ENCODE results near the gene NOTO.

Gene NOTO

DNA sequence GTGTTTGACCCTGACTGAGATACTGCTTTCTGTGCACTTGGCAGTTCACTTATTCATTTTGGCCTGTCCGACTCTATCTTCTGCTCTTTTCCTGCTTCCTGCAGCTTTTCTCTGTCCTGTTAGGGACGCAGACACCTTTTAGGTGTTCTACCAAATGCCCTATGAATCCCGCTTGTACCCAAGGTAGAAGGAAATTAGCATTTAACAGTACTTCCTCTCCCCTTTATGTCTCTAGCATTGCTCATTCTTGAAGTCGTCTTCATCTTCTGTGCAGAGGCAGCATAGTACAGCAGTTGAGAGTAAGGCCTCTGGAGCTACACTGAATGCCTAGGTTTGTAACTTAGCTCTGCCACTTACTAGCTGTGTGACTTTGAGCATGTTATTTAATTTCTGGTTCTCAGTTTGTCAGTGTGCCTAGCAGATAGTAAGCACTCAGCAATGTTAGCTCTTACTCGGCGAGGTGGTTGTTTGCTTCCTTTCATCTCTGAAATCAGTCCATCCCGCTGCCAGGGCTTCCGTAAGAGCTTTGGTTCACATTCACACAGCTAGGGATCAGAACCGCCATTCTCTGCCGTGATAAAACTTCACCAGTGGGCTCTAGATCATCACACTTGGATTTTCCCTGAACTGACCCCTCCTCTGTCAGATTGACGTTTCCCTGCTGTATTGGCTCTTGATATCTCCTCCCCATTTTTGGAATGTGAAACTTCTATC lies 33.1 kb downstream of the NOTO start:
- no peak for FAIRE-seq

DNA sequence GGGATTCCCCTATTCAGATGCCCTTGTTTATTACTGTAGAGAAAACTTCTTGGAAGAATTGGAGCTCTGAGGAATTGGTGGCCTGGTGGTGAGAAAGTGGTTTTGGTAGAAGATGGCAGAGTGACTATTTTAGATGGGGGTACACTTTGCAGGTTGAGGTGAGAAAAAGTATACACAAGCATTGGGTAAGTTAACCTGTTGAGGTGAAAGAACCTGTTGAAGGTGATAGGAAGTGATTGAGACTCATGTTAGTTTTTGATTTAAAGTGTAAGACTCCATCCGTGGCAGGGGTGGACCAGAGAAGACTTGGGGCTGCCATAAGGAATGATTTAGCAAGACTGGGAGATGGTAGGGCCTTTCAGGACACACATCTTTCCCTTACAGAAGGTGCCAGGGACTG lies 34.8 kb downstream of the NOTO start:
- no peak for FAIRE-seq

DNA sequence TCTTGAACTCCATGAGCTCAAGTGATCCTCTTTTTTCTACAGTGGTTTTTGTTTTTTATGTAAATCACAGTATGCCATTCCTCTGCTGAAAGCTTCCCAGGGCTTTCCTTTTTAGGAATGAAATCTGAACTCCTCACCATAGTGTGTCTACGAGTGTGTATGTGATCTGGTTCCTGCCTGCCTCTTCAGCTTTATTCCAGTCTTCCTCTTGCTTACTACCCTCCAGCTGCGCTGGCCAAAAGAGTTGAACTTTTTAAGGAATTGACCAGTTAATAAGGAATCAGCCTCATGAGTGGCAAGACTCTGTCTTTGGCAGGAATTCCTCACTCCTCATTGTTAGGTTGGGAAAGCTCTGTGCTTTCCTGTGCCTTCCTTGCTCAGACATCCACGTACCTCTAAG lies 35.8 kb downstream of the NOTO start:
- no peak for FAIRE-seq

DNA sequence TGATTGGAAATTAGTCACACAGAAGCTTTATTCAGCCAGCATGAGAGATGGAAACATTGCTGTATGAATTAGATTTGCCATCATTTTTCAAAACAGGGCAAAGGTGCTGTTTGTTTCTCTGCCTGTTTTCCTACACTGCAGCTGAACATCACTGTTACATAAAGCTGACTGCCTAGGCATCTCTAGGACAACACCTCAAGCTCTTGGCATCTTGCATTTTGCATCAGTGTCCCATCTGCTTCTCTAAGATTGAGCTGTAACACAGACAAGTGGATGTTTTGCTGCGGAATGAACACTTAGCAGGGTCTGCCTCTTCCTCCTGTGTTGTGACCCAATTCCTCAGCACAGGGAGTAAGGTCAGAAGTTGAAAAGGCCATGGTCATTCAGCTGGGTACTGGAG lies 36.6 kb downstream of the NOTO start:
- no peak for FAIRE-seq

DNA sequence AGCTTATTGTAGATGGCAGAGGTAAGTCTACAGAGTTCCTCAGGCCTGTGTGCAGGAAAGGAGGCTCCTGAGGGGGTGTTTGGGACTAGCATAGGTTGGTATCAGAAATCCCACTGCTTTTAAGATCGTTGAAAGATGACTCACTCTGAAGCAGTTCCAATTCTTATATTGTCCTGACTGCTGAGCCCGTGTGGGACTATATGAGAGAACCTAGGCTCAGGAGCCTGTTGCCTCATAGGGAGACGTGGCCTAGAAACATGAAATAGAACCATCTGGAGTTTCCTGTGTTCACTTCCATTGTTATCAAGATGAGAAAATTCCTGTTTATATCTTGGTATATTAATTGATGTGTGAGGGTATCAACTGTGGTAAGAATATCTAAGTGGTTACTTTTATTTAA lies 37.4 kb downstream of the NOTO start:
- FAIRE-seq = no peak

DNA sequence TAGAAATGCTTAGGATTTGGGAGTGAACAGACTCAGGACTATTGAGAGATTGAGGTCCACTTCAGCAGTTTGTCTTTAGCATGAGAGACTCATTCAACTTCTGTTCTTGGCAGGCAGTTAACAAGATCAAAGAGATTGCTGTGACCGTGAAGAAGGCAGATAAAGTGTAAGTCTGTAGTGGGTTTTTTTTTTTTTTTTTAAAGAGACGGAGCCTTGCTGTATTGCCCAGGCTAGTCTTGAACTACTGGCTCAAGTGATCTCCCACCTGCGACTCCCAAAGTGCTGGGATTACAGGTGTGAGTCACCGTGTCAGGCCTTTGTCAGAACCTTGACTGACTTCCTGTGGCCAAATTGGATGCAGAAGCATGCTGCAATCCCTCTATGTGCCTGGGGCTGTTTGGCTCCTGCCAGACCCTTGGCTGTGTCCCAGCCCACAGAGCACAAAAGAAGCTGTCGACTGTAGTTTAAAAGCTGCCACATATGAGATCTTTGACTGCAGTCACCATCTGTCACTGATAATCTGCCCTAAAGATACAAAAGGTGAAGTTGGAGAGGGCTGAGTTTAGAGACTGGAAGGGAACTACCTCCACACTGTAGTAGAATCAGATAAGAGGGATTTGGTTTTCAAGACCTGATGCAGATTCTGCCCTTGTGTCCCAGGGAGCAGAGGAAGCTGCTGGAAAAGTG lies 41.7 kb downstream of the NOTO start:
- FAIRE-seq = no peak

DNA sequence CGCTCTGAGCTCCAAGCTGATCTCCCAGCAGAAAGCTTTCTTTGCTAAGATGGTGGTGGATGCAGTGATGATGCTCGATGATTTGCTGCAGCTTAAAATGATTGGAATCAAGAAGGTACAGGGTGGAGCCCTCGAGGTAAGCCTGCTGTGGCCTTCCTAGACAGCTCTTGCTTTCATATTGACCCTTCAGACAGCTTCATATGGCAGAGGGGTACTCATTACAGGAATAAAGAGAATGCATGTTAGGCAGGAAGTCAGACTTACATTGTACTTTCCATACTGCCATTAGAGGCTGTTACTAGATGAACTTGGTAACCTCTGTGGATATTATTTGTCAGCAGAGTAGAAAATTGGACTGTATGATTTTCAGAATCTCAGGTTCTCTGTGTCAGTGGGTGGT lies 42.2 kb downstream of the NOTO start:
- FAIRE-seq = no peak

DNA sequence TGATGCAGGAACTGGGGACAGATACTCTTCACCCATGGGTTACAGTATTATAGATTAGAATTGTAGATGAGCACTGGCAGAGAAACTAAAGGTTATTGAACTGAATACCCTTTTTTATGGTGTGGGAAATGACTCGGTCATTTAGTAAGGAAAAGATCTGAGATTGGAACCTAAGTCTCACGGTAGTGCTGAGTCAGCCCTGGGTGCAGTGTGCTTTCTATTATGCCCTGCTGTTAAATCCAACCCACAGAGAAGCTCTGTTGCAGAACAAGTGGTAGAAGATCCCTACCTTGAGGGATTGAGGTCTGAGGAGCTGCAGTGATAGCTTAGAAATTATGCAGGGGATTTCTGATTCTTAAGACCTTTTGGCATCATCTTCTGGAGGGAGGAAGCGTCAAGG lies 44.5 kb downstream of the NOTO start:
- FAIRE-seq = no peak

DNA sequence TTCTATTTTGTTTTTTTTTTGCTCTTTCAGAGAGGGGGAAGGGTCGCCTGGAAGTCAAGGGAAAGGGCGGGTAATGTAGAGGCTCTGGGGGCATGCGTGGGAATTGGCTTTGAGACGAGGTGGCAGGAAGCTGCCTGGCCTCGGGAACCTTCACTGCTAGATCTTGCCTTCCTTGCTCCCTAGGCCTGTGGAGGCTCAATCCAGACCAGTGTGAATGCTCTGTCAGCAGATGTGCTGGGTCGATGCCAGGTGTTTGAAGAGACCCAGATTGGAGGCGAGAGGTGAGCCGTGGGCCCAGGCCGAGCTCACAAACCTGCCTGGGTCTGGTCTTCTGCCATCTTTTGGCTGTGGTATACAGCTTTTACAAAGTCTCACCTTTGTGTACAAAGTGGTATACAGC lies 47.3 kb downstream of the NOTO start:
- FAIRE-seq = no peak

DNA sequence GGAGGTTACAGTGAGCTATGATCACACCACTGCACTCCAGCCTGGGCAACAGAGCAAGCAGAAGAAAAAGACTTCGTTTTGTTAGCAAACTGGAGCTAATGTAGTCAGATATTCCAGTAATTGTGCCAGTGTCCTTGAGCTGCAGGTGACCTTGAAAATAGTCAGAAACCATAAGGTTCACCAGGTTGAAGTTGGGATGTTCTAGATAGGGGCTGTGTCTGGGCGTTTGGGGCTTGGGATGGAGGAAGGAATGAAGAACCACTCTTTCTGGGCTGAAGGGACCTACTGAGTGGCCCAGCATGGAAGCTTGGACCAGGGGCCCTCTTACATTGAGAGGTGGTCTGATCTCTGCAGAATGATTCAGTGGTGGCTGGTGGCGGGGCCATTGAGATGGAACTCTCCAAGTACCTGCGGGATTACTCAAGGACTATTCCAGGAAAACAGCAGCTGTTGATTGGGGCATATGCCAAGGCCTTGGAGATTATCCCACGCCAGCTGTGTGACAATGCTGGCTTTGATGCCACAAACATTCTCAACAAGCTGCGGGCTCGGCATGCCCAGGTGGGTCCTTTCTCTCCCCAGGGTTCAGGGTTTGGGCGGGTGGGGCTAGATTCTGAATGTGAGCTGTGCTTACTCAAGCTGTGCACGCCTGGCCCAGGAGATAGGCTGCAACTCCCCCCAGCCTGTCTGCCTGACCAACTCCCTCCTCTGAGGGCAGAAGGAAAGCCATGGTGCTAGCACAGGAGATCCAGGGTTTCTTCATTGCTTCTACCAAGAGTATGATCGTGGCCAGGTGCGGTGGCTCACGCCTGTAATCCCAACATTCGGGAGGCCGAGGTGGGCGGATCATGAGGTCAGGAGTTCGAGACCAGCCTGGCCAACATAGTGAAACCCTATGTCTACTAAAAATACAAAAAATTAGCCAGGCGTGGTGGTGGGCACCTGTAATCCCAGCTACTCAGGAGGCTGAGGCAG lies 48.8 kb downstream of the NOTO start:
- FAIRE-seq = no peak

DNA sequence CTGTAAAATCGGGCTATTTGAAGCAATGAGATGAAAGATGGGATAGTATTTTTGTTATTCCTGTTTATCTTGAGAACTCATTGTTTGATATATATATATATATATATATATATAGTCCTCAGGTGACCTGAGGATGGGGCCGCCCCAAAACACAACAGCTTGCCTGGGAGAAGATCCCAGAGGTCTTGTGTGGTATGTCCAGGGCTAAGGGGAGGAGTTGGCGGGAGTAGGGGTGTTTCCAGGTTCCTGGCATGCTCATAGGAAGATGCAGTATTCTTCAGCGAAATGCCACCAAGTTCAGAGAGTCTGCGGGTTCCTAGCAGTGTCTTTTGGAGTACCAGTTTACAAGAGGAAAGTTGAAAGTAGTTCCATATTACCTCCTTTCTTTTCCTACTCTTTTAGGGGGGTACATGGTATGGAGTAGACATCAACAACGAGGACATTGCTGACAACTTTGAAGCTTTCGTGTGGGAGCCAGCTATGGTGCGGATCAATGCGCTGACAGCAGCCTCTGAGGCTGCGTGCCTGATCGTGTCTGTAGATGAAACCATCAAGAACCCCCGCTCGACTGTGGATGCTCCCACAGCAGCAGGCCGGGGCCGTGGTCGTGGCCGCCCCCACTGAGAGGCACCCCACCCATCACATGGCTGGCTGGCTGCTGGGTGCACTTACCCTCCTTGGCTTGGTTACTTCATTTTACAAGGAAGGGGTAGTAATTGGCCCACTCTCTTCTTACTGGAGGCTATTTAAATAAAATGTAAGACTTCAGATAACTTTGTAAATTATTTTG lies 50.1 kb downstream of the NOTO start:
- FAIRE-seq = no peak

DNA sequence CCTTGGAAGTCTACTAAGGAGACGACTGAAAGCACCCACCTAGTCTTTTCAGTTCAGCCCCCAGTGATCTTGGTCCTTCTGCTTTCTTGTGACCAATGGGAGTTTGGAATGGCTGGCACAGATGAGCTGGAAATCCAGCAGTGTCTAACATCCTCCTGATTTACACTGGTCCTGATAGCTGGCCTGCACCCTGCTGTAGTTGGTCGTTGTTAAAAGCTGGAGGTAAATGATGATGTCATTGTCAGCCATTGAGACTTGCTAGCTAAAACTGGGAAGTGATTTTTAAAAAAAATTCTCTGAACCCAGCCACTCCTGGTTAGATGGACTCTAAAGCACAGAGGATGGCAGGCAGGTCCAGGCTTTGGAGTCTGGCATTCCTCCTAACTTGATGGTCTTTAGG lies 51.0 kb downstream of the NOTO start:
- FAIRE-seq = no peak

DNA sequence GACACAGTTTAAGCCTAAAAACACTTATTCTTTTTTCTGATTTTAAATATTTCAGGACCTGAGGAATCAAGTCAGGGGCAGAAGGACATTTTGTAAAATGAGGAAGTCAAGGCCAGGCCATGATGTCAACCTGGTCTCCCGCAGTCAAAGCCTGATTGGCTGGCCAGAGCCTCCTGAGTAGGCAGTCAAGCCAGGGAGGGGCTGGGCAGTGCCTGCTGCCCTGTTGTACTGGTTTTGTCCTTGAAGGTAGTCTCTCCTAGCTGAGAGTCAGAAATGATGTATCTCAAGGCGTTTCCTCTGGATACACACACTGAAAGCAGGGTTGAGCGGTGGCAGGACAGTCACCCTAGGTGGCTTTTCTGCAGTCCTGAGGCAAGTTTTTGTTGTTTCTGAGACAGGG lies 51.5 kb downstream of the NOTO start:
- FAIRE-seq = no peak

DNA sequence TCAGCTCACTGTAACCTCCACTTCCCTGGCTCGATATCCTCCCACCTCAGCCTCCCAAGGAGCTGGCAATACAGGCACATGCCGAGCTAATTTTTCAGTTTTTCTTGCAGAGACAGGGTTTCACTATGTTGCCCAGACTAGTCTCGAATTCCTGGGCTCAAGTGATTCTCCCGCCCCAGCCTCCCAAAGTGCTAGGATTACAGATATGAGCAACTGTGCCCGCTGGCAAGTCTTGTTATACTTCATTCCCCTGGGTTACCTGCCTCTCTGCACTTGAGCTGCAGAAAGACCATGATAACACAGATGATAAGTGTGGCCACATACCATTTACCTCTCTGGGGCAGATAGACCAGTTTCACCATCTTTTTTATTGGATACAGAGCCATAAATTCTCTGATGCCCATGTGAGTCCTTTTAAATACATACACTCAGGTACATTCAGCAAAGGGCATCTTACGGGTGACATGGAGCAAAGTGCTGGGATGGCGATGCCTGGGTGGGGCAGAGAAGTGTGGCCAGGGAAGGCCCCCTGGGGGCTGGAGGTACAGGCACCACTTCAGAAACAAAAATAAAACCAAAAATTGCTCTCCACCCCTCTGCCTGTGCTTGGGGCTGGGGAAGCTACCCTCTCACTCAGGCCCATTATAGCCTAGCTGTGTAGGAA lies 52.1 kb downstream of the NOTO start:
- no peak for FAIRE-seq

DNA sequence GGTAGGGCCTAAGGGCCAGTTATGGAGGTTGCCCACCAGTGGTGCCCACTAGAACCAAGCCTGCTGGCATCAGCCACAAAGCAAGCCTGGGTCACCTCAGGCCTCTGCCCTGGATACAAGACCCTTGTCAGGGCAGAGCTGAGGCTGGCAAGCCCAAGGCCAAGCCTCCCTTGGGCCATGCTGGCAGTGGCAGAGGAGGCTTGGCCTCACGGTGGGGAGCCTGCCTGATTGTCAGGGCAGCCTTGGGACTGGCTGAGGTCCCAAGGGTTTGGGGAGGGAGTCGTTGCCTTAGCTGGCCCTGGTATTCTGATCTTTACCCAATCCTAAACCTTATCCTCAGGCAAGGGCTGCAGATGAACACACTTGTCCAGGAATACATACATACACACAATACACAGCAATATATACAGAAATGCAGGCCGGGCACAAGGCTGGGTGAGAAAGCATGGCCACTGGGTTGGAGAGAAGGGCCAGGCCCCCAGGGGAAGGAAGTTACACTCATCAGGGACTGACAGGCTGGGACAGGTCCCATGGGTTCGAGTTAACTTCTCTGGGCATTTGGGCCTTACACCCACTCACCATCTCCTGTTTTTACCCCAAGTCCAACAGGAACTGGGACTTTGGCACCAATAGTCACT lies 52.8 kb downstream of the NOTO start:
- no peak for FAIRE-seq

DNA sequence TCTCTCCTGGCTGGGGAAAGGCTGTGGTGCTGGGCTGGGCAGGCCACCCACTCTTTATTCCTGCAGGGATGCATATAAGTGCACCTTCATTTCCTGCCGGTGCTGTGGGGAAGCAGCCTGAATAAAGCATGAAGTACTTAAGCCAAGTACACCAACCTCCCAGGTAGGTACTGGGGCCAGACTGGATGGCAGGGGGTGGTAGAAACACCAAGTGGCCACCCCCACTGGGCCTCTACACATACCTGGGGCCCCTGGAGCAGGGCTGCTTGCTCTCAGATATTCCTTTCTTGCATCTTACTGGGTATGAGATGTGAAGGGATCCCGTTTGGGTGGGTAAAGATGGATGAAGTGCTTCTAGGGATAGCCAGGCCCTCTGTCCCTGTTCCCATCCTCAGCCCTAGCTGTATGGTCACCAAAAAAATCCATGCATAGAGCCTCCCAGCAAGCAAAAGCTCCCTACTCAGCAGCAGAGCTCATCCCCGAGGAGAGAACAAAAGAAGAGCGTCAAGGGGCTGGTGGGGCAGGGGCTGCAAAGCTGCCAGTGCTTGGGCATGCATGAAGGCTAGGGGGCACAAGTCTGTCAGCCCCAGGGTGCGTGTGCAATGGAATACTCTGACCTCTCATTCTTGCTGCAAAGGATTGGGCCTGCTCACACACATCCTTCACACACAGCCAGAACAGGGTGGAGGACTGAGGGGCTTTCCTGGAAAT lies 53.7 kb downstream of the NOTO start:
- FAIRE-seq = no peak

DNA sequence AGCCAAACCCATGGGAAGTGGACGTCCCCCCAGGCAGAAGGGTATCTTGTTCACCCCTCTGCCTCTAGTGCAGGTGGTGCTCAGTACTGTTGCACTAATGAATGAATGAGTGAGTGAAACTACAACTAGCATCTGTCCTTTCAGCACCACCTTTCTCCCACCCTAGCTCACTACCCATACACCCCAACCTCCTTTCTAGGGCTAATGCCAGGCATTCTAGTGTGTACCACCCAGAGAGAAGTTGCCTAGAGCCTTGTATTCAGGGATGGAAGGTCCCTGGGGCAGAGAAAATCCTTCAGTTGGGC lies 54.2 kb downstream of the NOTO start:
- no peak for FAIRE-seq

DNA sequence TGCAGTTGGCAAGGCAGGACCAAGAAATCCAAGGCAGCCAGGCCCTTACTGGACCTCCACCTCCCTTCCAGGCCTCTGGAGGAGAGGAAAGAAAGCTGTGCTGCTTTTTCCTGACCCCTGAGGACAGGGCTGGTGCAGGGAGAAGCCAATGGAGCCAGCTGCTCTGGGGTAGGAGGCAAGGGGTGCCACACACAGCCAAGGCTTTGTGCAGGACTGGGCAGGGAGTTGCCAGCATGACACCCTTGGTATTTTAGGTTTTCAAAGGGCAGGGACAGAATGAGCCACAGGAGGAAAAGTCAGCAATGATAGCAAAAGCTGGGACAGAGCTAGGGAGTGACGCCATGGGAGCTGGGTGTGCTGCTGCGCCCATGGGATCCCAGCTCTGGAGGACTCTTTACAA lies 54.6 kb downstream of the NOTO start:
- FAIRE-seq = no peak

DNA sequence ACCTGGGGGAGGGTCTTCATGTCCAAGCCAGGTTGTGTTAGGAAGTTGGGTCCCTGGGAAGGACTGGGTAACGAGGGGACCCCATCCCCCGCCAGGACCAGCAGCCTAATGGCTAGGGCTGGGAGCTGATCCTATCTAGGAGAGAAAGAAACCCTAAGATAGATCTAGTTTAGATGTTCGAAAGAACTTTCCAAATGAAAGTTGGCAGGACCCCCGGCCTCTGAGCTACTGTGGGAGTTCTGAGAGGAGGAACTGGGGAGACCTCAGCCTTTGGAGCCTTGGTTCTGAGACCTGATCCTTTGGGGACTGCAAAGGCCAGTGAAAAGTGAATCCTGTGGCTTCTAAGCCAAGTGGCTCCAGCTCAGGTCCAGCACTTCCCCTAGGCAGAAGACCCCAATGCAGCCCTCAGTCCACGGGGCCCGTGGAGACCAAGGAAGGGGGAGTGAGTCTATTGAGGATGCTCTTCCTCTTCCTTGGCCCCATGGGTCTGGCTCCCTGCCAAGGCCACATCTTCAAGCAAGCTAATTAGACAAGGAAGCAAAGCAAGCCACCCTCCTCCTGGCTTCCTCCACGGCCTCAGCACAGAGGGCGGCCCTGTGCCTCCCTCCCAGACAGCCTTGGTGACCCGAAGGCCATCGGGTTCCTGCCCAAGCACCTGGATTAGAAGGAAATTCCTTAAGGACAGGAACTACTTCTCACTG lies 55.2 kb downstream of the NOTO start:
- FAIRE-seq = no peak

DNA sequence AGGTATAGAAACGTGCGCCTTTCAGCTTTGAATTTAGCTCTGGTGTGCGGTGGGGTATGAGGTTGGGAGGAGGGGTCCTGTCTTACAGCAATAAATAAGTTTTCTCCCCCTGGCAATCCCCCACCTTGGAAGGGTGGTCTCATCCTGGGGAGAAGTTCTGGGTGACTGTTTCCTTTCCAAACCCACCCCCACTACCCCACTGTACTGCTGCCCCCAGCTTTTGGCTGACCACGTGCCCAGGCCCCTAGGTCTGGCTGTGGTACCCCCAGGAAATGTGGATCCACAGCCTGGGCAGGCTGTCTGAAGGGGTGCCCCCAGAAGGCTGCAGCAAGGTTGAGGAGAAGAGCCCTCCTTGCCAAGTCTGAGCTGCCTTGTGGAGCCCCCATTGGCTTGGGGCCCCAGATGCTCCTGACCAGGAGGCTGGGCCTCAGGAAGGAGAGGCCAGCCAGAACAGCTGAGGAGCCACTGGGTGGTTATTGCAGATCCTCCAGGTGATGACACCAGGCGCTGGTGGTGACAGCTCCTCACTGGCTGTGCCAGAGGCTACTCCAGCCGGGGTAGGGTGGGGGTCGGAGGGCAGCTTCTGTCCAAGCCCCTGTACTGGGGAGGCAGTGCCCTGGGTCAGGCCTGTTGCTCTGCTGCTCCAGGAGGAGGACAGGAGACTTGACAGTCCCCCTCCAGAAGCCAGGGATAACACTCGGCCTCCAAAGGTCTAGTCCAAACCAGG lies 56.0 kb downstream of the NOTO start:
- no peak for FAIRE-seq

All from A204.1 (cell line).